ENCODE data around the gene ZNF407.

ZNF407 gene

DNA sequence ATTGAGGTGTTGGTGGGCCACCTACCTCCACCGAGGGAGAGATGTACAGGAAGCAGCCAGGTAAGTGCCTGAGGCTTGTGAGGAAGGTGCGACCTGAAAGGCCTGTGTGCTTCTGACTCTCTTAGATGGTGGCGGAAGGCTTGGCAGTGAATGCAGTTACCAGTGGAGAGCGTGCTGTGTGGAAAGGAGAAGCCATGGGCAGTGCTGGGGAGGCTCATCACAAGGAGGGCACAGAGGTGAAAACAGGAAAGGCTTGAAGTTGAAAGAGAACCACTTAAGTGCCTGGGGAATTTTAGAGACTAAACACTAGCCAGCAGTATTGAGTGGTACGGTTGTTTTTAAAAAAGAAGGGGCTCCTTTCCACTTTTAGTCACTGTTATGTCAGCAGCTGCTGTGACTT is 130.9 kb downstream of the ZNF407 start:
- no peak for DNase-seq (ENCODE audit: low read depth in 2 of 2)

DNA sequence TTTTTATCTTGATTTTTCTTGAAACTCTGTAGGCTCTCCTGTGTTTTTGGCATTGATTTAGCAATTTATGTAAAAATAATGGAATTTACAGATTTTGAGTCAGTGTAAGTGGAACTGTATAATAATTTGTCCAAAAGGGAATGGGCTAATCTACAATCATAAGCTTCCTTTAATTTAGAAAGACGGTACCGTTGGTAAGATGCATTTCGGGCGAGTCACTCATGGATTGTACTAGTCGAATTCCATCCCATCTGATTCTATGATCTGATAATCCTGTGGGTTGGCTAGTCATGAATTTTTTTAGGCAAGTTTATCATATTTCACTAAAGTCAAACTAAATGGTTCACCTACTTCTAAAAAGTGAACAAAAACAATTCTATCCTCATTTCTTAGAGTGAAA is 133.4 kb downstream of the ZNF407 start:
- peak; percentile 78 for DNase-seq (ENCODE audit: low read depth in 2 of 2)

DNA sequence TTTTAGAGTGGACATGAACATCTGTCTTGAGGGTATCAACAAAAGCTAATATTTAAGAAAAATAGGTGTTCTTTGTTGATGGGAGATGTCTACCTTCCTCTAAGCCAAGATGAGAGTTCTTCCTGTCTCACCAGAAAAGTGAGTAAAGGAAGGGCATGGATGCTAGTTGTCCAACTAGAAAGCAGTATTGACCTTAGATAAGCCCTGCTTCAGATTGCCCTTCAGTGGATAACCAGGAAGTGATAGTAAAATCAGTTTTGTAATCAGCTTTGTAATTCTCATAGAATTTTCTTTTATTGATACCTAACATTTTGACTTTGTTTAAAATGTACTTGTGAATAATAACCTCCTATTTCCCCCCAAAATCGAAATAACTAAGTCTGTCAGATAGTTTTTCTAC is 134.7 kb downstream of the ZNF407 start:
- DNase-seq (ENCODE audit: low read depth in 2 of 2): no peak

DNA sequence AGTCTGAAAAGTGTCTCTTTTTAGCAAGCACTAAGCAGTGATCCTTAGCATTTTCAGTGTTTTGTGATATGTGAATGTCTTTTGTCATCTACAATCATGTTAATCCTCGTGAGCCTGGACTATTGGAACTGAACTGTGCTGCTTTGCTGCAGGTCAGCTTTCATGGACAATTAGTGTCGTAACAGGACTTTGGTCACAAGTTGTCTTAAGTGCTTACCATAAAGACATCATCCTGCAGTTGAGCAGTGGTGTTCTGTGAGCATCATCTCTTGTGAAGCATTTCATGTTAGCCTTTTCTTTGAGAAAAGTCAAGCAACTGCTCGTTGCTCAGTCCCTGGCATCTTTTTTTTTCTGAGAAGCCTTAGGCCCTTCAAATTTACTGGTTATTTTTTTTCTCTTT is 135.9 kb downstream of the ZNF407 start:
- no peak for DNase-seq (ENCODE audit: low read depth in 2 of 2)

- no peak for DNase-seq (ENCODE audit: low read depth in 2 of 2)
Measured at GRCh38 chr18:74734013-74734444, 136.4 kb downstream of the ZNF407 start.

DNA sequence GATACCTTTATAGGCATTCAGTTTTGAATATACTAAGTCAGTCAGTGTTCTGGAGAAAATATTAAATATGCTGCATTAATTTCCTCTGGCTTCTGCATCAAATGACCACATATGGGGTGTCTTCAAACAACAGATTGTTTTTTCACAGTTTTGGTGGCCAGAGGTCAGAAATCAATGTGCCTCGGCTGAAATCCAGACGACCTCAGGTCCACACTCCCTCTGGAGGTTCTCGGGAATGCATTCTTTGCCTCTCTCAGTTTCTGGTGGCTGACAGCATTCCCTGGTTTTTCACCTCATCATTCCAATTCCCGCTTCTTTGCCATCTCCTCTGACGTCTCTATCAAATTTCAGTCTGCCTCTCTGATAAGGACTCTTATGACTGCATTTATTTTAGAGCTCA is 142.3 kb downstream of the ZNF407 start:
- DNase-seq (ENCODE audit: low read depth in 2 of 2): no peak

- no peak for DNase-seq (ENCODE audit: low read depth in 2 of 2)
Measured at GRCh38 chr18:74742573-74743243, 145.0 kb downstream of the ZNF407 start.

DNA sequence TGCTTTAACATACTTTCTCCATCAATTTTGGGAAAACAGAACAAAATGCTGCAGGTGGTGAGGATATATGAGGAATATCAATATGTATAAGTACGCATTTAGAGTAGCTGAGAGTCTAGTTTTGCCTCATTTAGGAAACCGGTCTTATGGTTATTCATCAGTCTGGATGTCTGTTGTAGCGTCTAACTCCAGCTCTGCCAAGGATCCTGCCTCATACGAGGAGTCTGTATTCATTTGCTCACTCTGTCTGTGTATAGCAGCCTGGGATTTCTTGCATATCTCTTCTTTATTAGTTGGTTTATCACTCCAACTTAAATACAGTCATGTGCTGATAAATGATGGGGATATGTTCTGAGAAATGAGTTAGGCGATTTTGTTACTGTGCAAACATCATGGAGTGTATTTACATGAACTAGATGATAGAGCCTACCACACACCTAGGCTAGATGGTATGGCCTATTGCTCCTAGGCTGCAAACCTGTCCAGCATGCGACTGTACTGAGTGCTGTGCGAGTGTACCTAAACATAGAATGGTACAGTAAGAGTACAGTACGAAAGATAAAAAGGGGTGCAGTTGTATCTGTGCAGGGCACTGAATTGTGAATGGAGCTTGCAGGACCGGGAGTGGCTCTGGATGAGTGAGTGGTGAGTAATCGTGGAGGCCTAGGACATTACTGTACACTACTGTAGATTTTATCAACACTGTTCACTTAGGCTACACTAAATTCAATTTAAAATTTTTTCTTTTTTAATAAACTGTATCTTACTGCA is 148.1 kb downstream of the ZNF407 start:
- no peak for DNase-seq (ENCODE audit: low read depth in 2 of 2)

GRCh38 chr18:74748809-74749208 is 151.1 kb downstream of the ZNF407 start:
- no peak for DNase-seq (ENCODE audit: low read depth in 2 of 2)

- DNase-seq (ENCODE audit: low read depth in 2 of 2): no peak
Measured at GRCh38 chr18:74758995-74759394, 161.3 kb downstream of the ZNF407 start.

DNA sequence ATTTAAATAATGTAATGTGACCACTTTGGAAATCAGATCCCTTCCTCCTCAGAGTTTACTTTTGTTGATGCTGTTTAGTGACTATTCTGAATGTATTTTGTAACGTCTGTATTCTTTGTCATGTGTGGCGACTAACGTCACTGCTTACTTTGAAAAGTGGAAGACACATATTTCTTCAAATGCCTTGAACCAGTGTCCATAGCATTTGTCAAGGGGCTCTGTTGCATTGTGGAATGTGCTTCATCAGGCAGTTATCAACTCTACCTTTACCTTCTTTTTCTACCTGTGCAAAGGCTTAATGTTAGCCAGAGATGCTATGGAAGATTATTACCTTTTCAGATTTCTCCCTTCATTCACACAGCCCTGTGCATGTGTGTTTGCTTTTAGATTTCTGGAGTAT is 162.4 kb downstream of the ZNF407 start:
- DNase-seq (ENCODE audit: low read depth in 2 of 2): no peak

DNA sequence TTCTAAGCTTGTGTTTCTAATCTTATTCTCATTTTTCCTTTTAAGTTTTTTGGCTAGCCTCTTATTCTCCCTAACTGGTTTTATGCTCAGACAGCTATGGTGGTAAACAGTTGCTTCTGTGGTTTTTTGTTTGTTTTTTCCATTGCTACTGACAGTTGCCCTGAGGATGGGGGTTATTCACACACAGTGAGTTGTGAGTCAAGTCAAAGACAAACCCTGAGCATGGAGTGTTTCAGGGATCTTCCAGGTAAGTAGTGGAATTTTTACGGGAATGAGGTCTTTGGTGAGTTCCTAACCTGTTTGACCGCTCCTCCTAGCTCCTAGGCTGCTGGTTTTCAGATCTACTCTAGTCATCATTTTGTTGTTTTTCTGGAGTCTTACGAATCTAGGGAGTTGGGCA is 162.8 kb downstream of the ZNF407 start:
- DNase-seq (ENCODE audit: low read depth in 2 of 2): no peak

GRCh38 chr18:74766251-74766650 is 168.6 kb downstream of the ZNF407 start:
- no peak for DNase-seq (ENCODE audit: low read depth in 2 of 2)

DNA sequence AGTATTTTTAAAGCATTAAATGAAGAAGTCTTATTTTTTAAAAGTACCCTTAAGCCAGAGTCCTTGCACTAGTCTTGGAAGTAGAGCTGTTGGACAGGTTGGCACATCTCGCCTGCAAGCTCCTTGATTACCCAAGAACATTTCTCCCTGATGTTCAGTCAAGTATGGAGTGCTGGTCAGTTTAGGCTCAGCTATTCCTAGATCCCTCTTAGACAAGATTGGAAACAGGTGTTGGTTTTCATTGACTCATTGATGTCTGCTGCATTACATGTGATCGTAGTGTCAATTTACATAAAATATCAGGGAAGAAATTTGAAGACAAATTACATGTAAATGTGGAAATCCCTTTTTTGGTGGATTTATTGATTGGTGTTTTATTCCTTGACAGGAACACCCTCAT is 170.4 kb downstream of the ZNF407 start:
- no peak for DNase-seq (ENCODE audit: low read depth in 2 of 2)

GRCh38 chr18:74773171-74773624 is 175.5 kb downstream of the ZNF407 start:
- no peak for DNase-seq (ENCODE audit: low read depth in 2 of 2)

GRCh38 chr18:74774486-74774885 is 176.8 kb downstream of the ZNF407 start:
- DNase-seq (ENCODE audit: low read depth in 2 of 2): no peak

DNA sequence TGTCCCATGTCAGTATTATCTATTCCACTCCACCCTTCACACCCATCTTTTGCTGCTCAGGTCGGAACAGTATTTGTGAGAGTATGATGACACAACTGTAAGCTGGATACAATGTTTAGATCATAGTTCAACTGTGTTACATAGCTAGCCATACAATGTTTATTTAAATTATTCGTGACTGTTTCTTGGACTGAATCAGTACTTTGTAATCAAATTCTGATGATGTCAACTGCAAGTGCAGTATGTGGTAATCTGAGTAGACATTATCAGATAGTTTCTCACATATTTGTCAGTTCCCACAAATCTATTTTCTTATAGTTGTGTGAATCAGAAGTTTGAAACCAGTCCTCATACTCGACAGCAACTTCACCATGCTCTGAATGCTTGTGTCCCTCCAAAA is 177.6 kb downstream of the ZNF407 start:
- DNase-seq (ENCODE audit: low read depth in 2 of 2): no peak

GRCh38 chr18:74778191-74778847 is 180.6 kb downstream of the ZNF407 start:
- no peak for DNase-seq (ENCODE audit: low read depth in 2 of 2)

GRCh38 chr18:74784752-74785151 is 187.1 kb downstream of the ZNF407 start:
- no peak for DNase-seq (ENCODE audit: low read depth in 2 of 2)

DNA sequence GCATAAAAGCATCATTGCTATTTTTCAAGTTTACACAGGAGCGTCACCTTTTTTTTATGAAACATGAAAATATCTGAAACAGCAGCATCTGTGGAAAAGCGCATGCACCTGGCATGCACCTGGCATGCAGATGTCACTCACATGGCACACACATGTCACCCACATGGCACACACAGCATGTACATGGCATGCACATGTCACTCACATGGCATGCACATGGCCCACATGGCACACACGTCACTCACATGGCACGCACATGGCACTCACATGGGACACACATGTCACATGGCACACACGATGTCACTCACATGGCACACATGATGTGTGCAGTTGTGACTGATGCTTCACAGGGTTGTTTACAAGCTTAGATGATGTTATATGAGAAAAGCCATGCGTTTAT is 188.0 kb downstream of the ZNF407 start:
- no peak for DNase-seq (ENCODE audit: low read depth in 2 of 2)

GRCh38 chr18:74788657-74789056 is 191.0 kb downstream of the ZNF407 start:
- no peak for DNase-seq (ENCODE audit: low read depth in 2 of 2)

DNA sequence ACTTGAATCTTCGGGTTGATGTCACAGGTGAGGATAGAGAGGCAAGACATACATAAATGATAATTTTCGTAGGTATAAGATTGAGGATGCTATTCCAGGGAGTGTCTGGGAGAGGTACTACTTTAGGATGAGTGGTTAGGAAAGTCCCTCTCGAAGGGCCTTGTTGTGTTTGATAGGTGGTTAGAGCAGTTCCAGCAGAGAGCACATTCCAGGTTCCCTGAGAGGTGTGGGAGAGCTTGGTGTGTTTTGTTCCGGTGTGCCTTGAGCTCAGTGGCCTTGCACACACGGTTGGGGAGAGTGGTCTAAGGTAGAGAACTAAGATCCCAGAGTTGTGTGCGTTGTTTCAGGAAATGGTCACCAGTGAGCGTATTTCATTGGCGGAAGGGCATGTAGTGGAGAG is 191.4 kb downstream of the ZNF407 start:
- DNase-seq (ENCODE audit: low read depth in 2 of 2): no peak

DNA sequence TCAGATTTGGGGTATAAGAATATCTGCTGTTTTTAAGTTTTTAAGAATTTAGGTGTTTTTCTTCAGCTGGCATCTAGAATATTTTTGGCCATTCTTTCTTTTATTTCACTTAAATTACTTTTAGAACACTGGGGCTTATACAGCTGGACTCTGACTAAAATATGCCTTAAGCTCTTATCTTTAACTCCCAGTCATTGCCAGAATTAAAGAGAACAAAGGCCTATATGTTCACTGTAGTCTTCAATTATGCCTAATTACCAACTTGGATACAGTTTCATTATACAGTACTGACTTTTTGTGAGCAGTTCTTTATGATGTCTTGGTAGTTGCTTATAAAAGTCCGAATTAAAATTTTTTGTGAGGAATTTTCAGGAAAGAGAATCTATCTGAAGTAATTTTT is 192.8 kb downstream of the ZNF407 start:
- no peak for DNase-seq (ENCODE audit: low read depth in 2 of 2)

Measured in fibroblast of skin of left quadriceps (primary cell).